Stimulated activated naive B cell treated with anti-CD40 and anti-IgM and Interleukin-4, amounts not matched to agents 10 μg/mL and 1 μg/mL and 100 μg/mL, for 72 hours (primary cell): Measurements from ENCODE around the gene KIAA0040.

ENCODE experiments used
- ATAC-seq, 2 donors: fragments of 150-1000 bp; cut with Tn5 transposase; replicated peaks; 2 replicates each; pipeline ENCODE4 v1.10.0; 2021; ENCODE audit warnings: moderate library complexity in 1 of 2
- DNase-seq: peaks from one replicate; pipeline ENCODE4 v3.0.0; 2021
- H3K27ac Mint-ChIP-seq: one replicate; pipeline ENCODE4 v1.8.0; 2022; ENCODE audit warnings: mild to moderate bottlenecking, mixed read lengths
- H3K27me3 Mint-ChIP-seq, 2 donors: one replicate each; pipeline ENCODE4 v1.8.0; 2022; ENCODE audit warnings: mixed read lengths in 2 of 2
- H3K36me3 Mint-ChIP-seq, 2 donors: one replicate each; pipeline ENCODE4 v1.8.0; 2022; ENCODE audit warnings: mixed read lengths in 2 of 2, mild to moderate bottlenecking in 1 of 2
- H3K4me1 Mint-ChIP-seq, 2 donors: one replicate each; pipeline ENCODE4 v1.8.0; 2022; ENCODE audit warnings: mixed read lengths in 2 of 2, mild to moderate bottlenecking in 1 of 2
- H3K4me3 Mint-ChIP-seq, 2 donors: one replicate each; pipeline ENCODE4 v1.8.0; 2022; ENCODE audit warnings: mild to moderate bottlenecking in 2 of 2, mixed read lengths in 2 of 2, moderate library complexity in 1 of 2
- H3K9me3 Mint-ChIP-seq, 2 donors: one replicate each; pipeline ENCODE4 v1.8.0; 2022; ENCODE audit warnings: mixed read lengths in 2 of 2, mild to moderate bottlenecking in 1 of 2

The KIAA0040 gene

GRCh38 chr1:175210744-175211143 lies 18.2 kb upstream of the KIAA0040 start:
- peaks cover 24 to 46% of the 10 kb centered on the region in 2 donors for H3K4me1 Mint-ChIP-seq

GRCh38 chr1:175209493-175209921 lies 16.9 kb upstream of the KIAA0040 start:
- Mint-ChIP-seq H3K9me3 (peaks cover 2 to 6% of the 10 kb centered on the region in 2 donors), H3K27ac (peak overlapping the region; percentile 98), H3K4me3 (peak overlapping the region; percentile 83), H3K27me3 (no peaks in the 10 kb centered on the region), H3K36me3 (no peaks in the 10 kb centered on the region), H3K4me1 (peaks cover 29 to 54% of the 10 kb centered on the region in 2 donors)
- ATAC-seq = peak; percentile 61 to 71
- DNase-seq = no peak

More at GRCh38 chr1:175210744-175211143, 18.2 kb upstream of the KIAA0040 start:
- Mint-ChIP-seq H3K4me3 (no peak overlapping the region), H3K9me3 (peaks cover 2 to 6% of the 10 kb centered on the region in 2 donors), H3K27ac (no peak overlapping the region), H3K27me3 (no peaks in the 10 kb centered on the region), H3K36me3 (no peaks in the 10 kb centered on the region)
- ATAC-seq (no peak), DNase-seq (no peak)

- DNase-seq (no peak), ATAC-seq (peak; percentile 72 to 81)
- H3K27me3 Mint-ChIP-seq = no peaks in the 10 kb centered on the region
- peak overlapping the region; percentile 98 for H3K27ac Mint-ChIP-seq
- peaks cover 2 to 6% of the 10 kb centered on the region in 2 donors for H3K9me3 Mint-ChIP-seq
- H3K4me1 Mint-ChIP-seq = peaks cover 34 to 60% of the 10 kb centered on the region in 2 donors
- no peaks in the 10 kb centered on the region for H3K36me3 Mint-ChIP-seq
- peak overlapping the region; percentile 83 for H3K4me3 Mint-ChIP-seq
Measured at GRCh38 chr1:175208773-175209492, 16.4 kb upstream of the KIAA0040 start.

GRCh38 chr1:175207971-175208370 lies 15.4 kb upstream of the KIAA0040 start:
- Mint-ChIP-seq H3K36me3 (no peaks in the 10 kb centered on the region), H3K9me3 (no peaks in the 10 kb centered on the region), H3K27me3 (no peaks in the 10 kb centered on the region), H3K4me1 (peaks cover 37 to 68% of the 10 kb centered on the region in 2 donors), H3K27ac (peak overlapping the region; percentile 14), H3K4me3 (no peak overlapping the region)
- DNase-seq (no peak), ATAC-seq (no peak)

- Mint-ChIP-seq H3K27me3 (no peaks in the 10 kb centered on the region), H3K36me3 (no peaks in the 10 kb centered on the region), H3K4me1 (peaks cover 37 to 66% of the 10 kb centered on the region in 2 donors), H3K4me3 (no peak overlapping the region), H3K9me3 (no peaks in the 10 kb centered on the region), H3K27ac (no peak overlapping the region)
- no peak for DNase-seq
- ATAC-seq = no peak
Measured at GRCh38 chr1:175206687-175207086, 14.1 kb upstream of the KIAA0040 start.

GRCh38 chr1:175204330-175204729 lies 11.8 kb upstream of the KIAA0040 start:
- H3K4me3 Mint-ChIP-seq = peak overlapping the region; percentile 23 to 39
- no peaks in the 10 kb centered on the region for H3K36me3 Mint-ChIP-seq
- no peak for DNase-seq
- no peaks in the 10 kb centered on the region for H3K27me3 Mint-ChIP-seq
- H3K9me3 Mint-ChIP-seq = no peaks in the 10 kb centered on the region
- peak overlapping the region; percentile 90 for H3K27ac Mint-ChIP-seq
- peak; percentile 84 to 91 for ATAC-seq
- peaks cover 39 to 69% of the 10 kb centered on the region in 2 donors for H3K4me1 Mint-ChIP-seq

- ATAC-seq = peak; percentile 25 to 46
- no peaks in the 10 kb centered on the region for H3K9me3 Mint-ChIP-seq
- H3K27ac Mint-ChIP-seq = peak overlapping the region; percentile 90
- no peaks in the 10 kb centered on the region for H3K36me3 Mint-ChIP-seq
- DNase-seq = no peak
- H3K4me3 Mint-ChIP-seq = no peak overlapping the region
- peaks cover 36 to 62% of the 10 kb centered on the region in 2 donors for H3K4me1 Mint-ChIP-seq
- no peaks in the 10 kb centered on the region for H3K27me3 Mint-ChIP-seq
Measured at GRCh38 chr1:175203570-175204068, 11.0 kb upstream of the KIAA0040 start.

GRCh38 chr1:175200678-175201521 lies 8.3 kb upstream of the KIAA0040 start:
- Mint-ChIP-seq H3K4me3 (no peak overlapping the region), H3K27me3 (no peaks in the 10 kb centered on the region), H3K27ac (no peak overlapping the region), H3K36me3 (no peaks in the 10 kb centered on the region), H3K4me1 (peaks cover 46 to 67% of the 10 kb centered on the region in 2 donors), H3K9me3 (no peaks in the 10 kb centered on the region)
- no peak for ATAC-seq
- DNase-seq = no peak

- ATAC-seq (no peak), DNase-seq (no peak)
- no peaks in the 10 kb centered on the region for H3K9me3 Mint-ChIP-seq
- H3K27me3 Mint-ChIP-seq = no peaks in the 10 kb centered on the region
- H3K27ac Mint-ChIP-seq = no peak overlapping the region
- H3K4me3 Mint-ChIP-seq = no peak overlapping the region
- no peaks in the 10 kb centered on the region for H3K36me3 Mint-ChIP-seq
- peaks cover 54 to 72% of the 10 kb centered on the region in 2 donors for H3K4me1 Mint-ChIP-seq
Measured at GRCh38 chr1:175198332-175198731, 5.8 kb upstream of the KIAA0040 start.

GRCh38 chr1:175197531-175197930 lies 5.0 kb upstream of the KIAA0040 start:
- no peaks in the 10 kb centered on the region for H3K9me3 Mint-ChIP-seq
- DNase-seq (peak; percentile 32), ATAC-seq (peak; percentile 33 to 37)

GRCh38 chr1:175195798-175196197 lies 3.2 kb upstream of the KIAA0040 start:
- H3K27ac Mint-ChIP-seq = peak overlapping the region; percentile 74
- no peaks in the 10 kb centered on the region for H3K27me3 Mint-ChIP-seq
- H3K4me3 Mint-ChIP-seq = peak overlapping the region; percentile 24 to 44
- peaks cover 57 to 66% of the 10 kb centered on the region in 2 donors for H3K4me1 Mint-ChIP-seq
- H3K36me3 Mint-ChIP-seq = peaks cover 4 to 7% of the 10 kb centered on the region in 2 donors
- DNase-seq (no peak), ATAC-seq (peak; percentile 67 to 73)
- no peaks in the 10 kb centered on the region for H3K9me3 Mint-ChIP-seq

More at GRCh38 chr1:175197531-175197930, 5.0 kb upstream of the KIAA0040 start:
- Mint-ChIP-seq H3K36me3 (no peaks in the 10 kb centered on the region), H3K4me1 (peaks cover 56 to 74% of the 10 kb centered on the region in 2 donors), H3K27ac (peak overlapping the region; percentile 92), H3K27me3 (no peaks in the 10 kb centered on the region), H3K4me3 (peak overlapping the region in 1 of 2 donors; percentile 25)

- H3K27me3 Mint-ChIP-seq = no peaks in the 10 kb centered on the region
- peaks cover 57 to 66% of the 10 kb centered on the region in 2 donors for H3K4me1 Mint-ChIP-seq
- ATAC-seq = peak; percentile 51 to 56
Measured at GRCh38 chr1:175195281-175195680, 2.7 kb upstream of the KIAA0040 start.

GRCh38 chr1:175193527-175193910 lies 943 bp upstream of the KIAA0040 start:
- peaks cover 62 to 79% of the 10 kb centered on the region in 2 donors for H3K4me1 Mint-ChIP-seq
- H3K27me3 Mint-ChIP-seq = no peaks in the 10 kb centered on the region

More at GRCh38 chr1:175195281-175195680, 2.7 kb upstream of the KIAA0040 start:
- peaks cover 9 to 12% of the 10 kb centered on the region in 2 donors for H3K36me3 Mint-ChIP-seq
- DNase-seq = no peak
- peak overlapping the region in 1 of 2 donors; percentile 24 for H3K4me3 Mint-ChIP-seq
- H3K9me3 Mint-ChIP-seq = no peaks in the 10 kb centered on the region
- peak overlapping the region; percentile 74 for H3K27ac Mint-ChIP-seq

GRCh38 chr1:175192111-175192629 lies 406 bp downstream of the KIAA0040 start:
- Mint-ChIP-seq H3K36me3 (peaks cover 33 to 36% of the 10 kb centered on the region in 2 donors), H3K9me3 (no peaks in the 10 kb centered on the region), H3K4me1 (peaks cover 70 to 85% of the 10 kb centered on the region in 2 donors)

More at GRCh38 chr1:175193527-175193910, 943 bp upstream of the KIAA0040 start:
- no peak for ATAC-seq
- H3K9me3 Mint-ChIP-seq = no peaks in the 10 kb centered on the region
- H3K4me3 Mint-ChIP-seq = peak overlapping the region; percentile 96 to 99
- peak overlapping the region; percentile 47 for H3K27ac Mint-ChIP-seq
- DNase-seq = no peak
- H3K36me3 Mint-ChIP-seq = peaks cover 19 to 28% of the 10 kb centered on the region in 2 donors

More at GRCh38 chr1:175192111-175192629, 406 bp downstream of the KIAA0040 start:
- ATAC-seq = peak; percentile 19 to 24
- peak overlapping the region; percentile 96 to 99 for H3K4me3 Mint-ChIP-seq
- H3K27ac Mint-ChIP-seq = peak overlapping the region; percentile 82
- no peaks in the 10 kb centered on the region for H3K27me3 Mint-ChIP-seq
- no peak for DNase-seq
